GM18508 (cell line): Measurements from ENCODE around the gene USF1.
"Not testable (repeated sequence)": the region's sequence is repeated elsewhere in the genome, so short reads cannot be mapped to it uniquely, and the experiment has no call there.

Experiments
- ATAC-seq: cut with Tn5 transposase; IDR thresholded peaks from one replicate; pipeline ENCODE4 v1.9.1; 2021; ENCODE audit warnings: moderate number of reproducible peaks; ENCODE audit not compliant: insufficient read depth, unreplicated experiment

USF1 gene

DNA sequence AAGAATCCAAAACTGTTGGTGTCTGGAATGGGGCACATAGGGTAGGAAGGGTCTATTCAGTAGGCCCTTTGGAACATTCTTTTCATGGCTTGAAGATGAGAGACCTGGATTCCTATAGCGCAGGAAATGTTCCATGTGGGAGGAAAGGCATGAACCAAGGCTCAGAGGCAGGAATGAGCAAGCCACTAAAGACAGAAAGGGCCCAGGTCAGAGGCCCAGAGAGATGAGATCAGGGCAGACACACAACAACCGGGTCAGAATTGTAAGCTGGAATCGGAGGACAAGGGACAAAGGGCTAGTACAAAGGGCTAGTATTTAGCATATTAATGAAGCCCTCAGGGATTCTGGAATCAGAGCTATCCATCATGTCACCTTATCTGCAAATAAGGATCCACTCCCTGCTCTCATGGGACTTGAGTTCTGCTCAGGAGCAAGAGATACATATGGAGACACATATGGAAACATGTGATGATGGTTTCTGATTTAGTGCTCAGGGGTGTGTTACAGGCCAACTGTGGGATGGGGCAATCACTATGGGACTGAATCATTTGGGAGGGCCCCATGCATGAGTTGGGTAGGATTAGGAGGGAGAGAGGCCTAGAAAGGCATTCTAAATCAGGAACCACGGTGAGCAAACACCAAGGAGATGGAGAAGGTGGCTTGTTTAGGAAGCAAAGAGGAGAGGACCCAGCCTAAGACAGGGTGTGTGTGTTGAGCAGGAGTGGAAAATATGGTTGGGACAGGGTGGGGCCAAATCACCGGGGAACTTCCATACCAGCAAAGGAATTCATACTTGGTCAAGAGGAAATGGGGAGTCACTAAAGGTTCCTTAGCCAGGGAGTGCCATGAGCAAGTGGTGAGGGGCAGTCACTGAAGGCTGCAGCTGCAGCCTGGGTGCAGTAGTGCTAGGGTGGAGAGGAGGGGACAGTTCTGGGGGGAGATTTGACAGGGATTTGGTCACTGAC lies 34.9 kb upstream of the USF1 start:
- ATAC-seq = no peak

DNA sequence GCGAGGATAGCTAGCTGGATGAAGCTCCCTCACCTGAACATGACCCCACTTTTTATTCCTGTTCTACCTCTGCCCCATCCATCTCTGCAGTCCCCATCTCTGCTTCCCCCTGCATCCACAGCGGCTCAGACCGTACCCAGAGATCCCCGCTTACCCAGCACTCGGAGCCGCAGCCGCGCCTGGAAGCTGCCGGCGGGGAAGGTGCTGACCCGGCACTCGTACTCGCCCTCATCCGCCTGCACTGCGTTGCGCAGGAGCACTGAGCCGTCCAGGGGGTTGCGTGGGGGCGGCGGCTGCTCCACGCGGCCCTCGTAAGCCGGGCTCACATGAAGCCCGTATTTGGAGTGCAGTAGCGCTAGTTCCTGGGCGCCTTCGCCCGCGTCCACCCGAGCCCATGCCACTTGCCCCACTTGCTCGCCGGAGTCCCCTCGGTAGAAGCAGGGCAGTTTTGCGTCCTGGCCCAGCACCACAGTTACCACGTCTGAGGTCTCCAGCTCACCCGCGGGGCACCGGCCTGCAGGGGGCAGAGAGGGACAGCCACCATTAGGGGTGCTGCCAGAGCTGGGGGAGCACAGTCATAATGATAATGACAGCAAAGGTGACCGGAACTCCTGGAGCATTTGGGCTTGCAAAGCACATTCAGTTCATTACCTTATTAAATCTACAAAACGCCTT lies 33.8 kb upstream of the USF1 start:
- no peak for ATAC-seq

DNA sequence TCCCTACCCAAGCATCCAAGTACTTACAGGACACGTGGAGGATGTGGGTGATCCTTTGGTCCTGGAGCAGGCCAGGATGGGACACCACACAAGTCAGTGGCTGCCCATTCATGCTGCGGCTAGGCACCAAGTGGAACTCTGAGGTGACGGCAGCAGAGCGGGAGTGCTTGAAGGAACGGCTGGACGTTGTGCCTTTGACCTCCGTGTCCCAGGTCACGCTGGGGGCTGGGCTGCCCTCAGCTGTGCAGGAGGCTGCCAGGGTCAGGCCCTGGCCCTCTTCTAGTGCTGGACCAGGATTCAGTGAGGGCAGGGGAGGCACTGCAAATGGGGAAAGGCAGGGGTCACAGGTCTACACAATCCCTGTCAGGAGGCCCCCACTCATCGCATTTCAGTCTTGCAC lies 31.6 kb upstream of the USF1 start:
- ATAC-seq = no peak

DNA sequence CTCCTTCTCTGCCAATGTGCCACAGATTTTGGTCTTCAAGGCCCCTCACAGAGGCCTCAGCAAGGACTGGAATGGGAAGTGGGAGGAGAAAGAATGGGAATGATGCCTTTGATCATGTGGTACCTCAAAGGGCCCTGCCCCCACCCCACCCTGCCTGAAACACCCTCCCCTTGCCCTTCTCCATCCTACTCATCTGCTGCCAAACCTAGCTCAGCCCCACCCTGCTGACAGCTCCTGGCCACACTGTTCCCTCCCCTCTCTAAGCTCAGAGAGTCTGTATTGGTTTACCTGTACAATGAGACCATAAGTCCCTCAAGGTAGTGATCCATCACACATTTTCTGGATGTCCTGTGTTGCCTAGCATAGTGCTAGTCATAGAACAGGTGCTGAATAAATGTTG lies 30.6 kb upstream of the USF1 start:
- ATAC-seq = no peak

DNA sequence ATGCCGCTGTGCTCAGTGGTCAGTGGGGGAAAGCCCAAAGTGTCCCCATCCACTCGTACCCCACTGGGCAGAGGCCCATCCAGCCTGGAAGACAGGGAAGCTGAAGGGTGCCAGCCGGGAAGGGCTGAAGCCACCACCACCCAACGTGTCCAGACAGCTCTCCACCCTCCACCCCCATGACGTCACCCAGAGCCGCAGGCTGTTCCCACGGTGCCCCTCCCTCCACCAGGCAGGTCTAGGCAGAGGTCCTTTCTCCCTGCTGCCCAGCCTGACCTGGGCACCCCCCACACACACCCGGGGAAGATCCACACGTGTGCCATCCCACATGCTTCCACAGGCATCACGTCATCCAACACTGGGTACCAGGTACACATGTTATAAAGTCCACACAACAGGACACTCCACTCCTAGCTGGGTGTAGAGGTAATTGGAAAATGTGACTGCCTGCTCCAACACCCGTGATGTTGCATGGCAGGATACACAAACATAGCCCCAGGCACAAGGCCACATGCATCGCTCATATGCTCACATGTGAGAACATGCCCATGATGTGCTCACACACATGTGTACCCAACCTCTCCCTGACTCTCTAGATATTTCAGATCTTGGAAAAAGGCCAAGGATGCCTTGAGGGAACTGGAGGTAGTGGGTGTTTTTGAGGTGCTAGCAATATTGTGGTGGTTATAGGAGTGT lies 29.0 kb upstream of the USF1 start:
- no peak for ATAC-seq

DNA sequence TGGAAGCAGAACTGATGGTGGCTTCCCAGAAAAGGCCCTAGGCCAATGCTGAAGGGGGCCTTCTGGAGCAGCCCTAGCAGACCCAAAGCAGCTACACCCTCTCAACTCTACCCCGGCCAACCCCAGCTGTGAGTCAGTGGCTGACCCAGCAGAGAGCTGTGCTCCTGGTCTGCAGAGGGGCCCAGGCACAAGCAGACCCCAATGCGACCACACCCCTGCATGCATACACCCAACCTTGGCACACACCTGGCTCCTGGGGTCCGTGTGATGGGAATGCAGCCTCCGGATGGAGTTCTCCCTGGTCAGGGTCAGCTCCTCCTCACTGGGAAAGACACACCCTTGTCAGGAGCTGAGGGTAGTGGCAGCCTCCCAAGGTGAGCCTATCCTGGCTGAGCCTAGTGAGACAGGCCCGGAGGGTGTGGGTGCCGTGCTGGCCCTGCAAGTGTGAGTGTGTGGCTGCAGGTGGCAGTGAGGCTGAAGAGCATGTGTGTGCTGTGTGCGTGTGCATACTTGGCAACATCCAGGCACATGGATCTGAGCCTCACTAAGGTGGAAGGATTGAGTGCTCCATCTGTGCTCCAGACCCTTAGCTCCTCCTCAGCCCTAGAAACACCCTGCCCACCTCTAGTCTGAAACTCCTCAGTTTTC lies 27.8 kb upstream of the USF1 start:
- ATAC-seq = no peak

DNA sequence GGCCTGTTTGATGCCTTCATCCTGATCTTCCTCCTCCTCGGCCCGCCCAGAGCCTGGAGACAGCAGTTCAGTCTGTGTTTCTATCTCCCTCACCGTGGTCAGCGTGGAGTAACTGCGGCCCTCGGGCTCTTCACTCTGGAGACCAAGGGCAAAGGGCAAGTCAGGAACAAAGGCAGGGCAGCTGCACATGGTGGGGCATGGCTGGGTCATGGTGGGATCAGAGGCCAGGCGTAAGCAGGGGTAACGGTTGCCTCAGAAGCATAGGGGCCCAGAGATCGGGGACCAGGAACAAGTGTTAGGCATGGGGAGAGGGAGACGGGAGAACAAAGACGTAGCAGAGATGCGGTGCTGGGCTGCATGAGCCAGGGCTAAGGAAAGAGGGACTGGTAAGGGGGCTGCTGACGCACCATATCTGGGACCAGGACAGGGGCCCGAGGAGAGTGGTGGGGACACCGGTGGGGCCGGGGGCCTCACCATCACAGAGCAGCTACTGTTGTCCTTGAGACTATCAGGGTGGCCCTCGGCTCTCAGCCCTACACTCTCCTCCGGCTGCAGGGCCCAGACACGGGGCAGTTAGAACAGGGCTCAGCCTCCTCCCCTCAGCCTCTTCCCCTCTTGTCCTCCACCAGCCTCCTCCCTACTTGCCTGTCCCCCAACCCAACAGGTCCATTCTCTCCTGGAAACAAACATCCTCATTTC lies 27.1 kb upstream of the USF1 start:
- ATAC-seq = no peak

DNA sequence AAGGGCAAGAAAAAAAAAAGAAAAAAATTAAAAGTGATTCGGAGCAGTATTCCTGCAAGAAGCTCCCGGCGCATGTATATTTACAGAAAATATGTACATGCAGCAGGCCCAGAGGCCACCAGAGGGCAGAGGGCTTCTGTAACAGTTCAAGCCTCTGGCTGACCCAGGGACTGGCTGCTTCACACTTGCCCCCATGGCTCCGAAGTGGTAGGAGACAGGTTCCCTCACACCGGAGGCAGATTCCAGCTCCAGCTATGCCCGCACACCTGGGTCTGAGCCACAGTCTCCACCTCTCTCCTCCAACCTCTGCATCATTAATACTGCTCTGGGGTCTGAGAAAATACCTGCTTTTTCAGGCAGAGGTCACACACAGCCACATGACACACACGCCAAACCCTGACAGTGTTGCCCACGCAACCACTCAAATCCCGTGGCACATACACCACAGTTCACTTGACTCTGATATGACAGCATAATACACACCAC lies 26.2 kb upstream of the USF1 start:
- ATAC-seq = no peak

DNA sequence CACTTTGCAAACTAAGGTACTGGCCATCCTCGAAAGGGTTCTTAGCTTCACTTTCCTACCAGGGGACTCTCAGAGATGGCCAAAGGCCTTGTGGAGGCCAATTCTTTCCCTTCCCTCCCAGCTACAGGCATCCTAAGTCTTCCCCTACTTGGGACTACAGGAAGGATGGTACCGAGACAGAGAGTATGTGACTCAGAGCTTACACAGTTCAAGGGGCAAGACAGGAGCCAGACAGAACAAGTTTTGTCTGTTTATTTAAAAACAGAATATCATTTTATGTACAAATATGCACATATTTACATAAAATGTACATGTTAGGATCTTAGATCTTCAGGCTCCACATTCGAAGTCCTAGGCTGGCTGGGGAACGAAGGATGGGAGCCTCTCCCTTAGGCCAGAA lies 25.0 kb upstream of the USF1 start:
- ATAC-seq = no peak

DNA sequence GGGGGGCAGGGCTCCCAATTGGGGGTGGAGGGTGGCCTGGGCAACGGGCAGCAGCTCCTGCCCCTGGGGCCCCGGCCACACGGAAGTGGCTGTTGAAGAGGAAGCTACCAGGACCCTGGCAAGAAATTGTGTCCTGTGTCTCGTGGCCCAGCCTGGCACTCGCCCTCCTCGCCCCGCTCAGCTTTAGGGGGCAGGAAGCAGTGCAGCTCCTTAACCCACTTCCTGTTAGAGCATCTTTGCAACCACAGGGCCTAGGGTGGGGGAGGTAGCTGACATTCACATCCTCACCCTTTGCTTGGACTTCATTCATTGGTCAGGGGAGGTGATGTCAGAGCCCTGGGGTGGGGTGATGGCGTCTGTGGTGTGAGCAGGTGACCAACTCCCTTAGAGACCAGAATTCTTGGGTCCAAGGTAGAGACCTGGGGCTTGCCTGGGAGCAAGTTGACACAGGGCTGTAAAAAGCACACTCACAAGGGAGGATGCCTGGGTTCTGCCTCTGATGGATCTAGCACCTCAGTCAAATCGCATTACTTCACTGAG lies 24.0 kb upstream of the USF1 start, which contains the start of gene ARHGAP30:
ARHGAP30 (minus strand) TSS at position 161 of the 540 bp plus-strand sequence. CDS start 267 bp downstream, outside the sequence.
- ATAC-seq = peak; percentile 69

DNA sequence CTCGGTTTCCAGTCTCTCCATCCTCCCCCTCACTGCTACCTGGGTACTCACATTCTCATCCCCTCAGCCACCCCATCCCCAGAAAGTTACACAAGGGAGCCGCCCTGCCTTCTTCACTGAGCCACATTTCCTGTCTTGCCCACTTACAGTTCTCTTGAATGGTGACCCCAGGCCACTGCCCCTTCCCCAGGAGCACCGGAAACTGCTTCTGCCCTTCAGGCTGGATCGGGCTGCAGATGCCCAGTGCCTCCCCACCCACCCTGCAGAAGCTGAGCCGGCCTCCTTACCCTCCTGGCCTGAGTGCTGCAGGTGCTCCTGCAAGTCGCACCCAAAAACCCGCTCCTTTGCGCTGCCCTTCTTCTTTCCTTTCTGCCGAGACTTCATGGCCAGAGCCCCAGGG lies 23.5 kb upstream of the USF1 start:
- ATAC-seq = no peak

DNA sequence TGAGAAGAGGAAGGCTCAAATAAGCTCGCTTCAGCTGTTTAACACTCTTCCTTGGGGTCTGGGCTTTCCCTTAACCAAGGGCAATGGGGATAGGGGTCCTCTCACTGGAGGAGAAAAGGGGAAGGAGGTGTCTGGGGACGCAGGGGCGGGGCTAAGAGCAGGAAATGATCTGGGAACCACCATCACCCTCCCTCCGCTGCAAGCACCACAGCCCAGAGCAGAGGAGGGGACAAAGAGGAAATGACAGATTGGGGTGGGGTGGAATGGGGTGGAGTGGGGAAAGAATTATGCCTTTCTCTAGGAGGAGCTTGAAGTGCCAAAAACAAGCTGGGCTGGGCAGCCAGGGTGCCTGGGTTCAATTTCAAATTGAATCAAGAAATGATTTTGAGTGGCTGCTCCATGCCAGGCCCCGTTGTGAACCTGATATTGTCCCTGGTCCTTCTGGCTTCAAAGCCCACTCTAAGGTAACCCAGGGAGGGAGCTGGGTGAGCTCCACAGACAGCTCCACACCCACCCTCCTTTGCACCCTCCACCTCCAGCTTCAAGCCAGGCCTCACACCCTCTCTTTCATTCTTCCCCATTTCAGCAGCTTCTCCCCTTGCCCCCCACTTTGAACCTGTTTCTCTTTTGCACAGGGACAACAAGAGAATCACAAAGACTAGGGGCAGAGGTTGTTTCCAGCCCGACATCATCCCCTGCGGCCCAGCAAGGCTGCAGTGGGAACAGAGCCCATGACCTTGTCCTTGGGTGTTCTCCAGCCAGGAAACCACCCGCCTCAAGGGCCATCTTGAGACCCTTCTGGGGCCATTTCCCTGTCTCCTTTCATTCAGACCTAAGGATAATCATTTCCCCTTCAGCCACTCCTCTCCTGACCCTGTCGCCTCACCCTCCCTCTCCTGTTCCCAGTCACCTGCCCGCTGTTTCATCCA lies 22.8 kb upstream of the USF1 start:
- no peak for ATAC-seq

DNA sequence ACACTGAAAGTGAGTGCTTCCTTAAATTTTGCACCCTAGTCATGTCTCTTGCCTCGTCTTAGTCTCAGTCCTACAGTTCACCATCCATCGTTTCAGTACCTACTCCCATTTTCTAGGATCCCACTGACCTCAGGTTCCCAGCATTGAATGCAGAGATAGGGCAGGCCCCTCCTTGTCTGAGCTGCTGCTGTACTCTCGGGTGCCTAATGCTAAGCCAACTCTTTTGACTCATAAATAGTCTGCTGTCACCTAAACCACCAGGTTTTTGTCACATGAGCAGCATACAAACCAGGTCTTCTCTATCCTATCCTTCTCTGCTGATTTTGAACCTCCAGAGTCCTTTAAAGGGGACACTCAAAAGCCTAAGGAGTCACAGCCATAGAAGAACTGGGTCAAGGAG lies 20.9 kb upstream of the USF1 start:
- no peak for ATAC-seq

DNA sequence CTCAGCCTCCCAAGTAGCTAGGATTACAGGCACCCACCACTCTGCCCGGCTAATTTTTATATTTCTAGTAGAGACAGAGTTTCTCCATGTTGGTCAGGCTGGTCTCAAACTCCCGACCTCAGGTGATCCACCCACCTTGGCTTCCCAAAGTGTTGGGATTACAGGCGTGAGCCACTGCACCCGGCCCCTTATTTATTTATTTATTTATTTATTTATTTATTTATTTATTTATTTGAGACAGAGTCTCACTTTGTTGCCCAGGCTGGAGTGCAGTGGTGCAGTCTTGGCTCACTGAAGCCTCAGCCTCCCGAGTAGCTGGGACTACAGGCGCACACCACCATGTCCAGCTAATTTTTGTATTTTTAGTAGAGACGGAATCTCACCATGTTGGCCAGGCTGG lies 19.9 kb upstream of the USF1 start:
- ATAC-seq = not testable (repeated sequence)

DNA sequence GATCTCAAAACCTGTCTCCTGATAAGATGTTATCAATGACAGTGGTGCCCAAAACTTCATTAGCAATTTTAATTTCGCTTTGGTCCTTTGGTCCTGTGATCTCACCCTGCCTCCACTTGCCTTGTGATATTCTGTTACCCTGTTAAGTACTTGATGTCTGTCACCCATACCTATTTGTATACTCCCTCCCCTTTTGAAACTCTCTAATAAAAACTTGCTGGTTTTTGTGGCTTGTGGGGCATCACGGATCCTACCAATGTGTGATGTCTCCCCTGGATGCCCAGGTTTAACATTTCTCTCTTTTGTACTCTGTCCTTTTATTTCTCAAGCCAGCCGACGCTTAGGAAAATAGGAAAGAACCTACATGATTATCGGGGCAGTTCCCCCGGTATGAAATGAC lies 18.2 kb upstream of the USF1 start:
- ATAC-seq = not testable (repeated sequence)

DNA sequence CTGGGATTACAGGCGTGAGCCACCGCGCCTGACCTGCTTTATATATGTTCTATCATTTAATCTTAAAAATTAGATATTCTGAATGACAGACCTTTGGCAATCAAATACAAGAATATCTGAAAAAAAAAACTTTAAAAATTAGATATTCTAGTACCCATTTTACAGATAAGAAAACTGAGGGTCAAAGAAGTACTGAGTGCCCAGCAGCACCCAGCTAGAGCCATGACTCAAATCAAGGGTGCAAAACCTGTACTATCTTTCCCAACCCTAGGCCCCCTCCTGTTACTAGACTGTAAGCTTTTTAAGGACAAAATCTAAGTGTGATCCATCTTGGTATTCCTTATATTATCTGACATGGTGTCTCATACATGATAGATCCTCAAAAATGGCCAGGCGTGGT lies 15.6 kb upstream of the USF1 start:
- no peak for ATAC-seq

DNA sequence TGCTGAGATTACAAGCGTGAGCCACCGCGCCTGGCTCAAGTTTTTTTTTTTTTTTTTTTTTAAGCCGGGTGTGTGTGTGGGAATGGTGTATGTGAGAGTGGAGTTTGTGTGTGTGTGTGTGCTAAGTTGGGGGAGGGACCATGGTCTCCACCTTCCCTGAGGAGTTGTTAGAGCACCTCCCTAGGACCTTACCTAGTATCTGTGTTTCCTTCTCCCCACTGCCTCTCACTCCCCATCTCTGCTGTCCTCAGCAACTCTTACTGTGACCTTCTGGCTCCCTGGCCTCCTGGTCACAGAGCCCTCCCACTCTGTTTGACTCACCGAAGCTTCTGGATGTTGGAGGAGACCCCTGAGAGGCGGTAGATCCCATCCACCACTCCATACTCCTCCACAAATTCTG lies 13.5 kb upstream of the USF1 start:
- no peak for ATAC-seq

DNA sequence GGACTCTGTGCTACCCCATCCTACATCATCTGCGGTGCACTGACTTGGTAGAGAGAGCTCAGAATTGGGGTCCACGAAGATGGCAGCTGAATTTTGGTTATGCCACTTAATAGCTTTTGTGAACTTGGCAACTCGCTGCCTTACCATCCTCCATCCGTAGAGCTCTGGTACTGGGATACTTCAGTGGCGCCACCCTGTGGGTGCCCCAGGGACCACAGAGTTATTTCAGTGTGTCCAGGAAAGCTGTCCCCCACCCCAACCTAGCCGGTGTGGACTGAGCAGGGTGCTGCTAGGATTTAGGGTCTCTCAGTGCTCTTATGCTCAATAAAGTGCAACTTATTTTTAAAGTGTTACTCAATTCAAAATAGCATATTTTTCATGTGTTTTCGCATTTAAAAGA lies 9.0 kb upstream of the USF1 start:
- ATAC-seq = no peak
